Suprapubic skin (tissue), 3 donors: Measurements from ENCODE around the gene REG1A.

Experiments used
- CTCF ChIP-seq, 2 donors: fragments of 200-600 bp in 1 of 2; fragments of 450-650 bp in 1 of 2; sonication (generic) in 1 of 2; IDR thresholded peaks; one replicate each; pipeline ENCODE4 v1.5.1; 2016 to 2019; ENCODE audit warnings: antibody characterized with exemption in 2 of 2, mild to moderate bottlenecking in 1 of 2, moderate library complexity in 1 of 2
- POLR2A ChIP-seq, 2 donors: fragments of 450-650 bp; IDR thresholded peaks; one replicate each; pipeline ENCODE4 v1.6.1; 2017; ENCODE audit warnings: antibody characterized with exemption in 2 of 2, mild to moderate bottlenecking in 2 of 2, moderate library complexity in 2 of 2

GRCh38 chr2:79112269-79112668 is 8.0 kb upstream of the REG1A start:
- TF ChIP-seq POLR2A (IDR thresholded peaks at IDR 0.05) (no peak), CTCF (IDR thresholded peaks at IDR 0.05) (no peak)
